ENCODE measurements around the gene SLC35F6. TPM values are rescaled to one million over a fixed set of nuclear protein-coding genes. Genes with fewer than 3 reads are reported as not detected.
"Not testable (repeated sequence)": the region's sequence is repeated elsewhere in the genome, so short reads cannot be mapped to it uniquely, and the experiment has no call there.

SLC35F6 gene
- total RNA-seq, 1 donor, result 14.3 TPM

GRCh38 chr2:26778507-26778906, 14.4 kb downstream of the SLC35F6 start:
- DNase-seq (ENCODE audit: low read depth in 2 of 3, low spot score in 2 of 3), result no peak

- DNase-seq (ENCODE audit: low read depth in 2 of 3, low spot score in 2 of 3), result no peak
These were observed 16.2 kb downstream of the SLC35F6 start for GRCh38 chr2:26780203-26780760.

DNA sequence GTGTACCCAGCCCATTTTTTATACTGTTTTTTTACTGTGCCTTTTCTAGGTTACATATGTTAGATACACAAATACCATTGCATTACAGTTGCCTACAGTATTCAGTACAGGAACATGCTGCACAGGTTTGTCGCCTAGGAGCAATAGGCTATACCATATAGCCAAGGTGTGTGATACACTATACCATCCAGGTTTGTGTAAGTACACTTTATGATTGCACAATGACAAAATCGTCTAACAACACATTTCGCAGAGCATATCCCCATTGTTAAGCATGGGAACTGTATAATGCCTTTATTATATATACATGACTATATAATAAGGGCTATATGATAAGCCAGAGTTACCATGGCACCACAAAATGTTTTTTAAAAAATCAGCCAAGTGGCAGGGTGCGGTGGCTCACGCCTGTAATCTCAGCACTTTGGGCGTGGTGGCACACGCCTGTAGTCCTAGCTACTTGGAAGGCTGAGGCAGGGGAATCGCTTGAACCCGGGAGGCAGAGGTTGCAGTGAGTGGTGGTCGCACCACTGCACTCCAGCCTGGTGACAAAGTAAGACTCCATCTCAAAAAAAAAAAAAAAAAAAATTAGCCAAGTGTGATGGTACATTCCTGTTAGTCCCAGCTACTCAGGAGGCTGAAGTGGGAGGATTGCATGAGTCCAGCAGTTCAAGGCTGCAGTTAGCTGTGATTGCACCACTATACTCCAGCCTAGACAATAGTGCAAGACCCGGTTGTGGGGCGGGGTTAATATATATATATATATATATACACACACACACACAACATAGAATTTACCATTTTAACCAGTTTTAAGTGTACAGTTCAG, 19.0 kb downstream of the SLC35F6 start:
- no peak for DNase-seq (ENCODE audit: low read depth in 2 of 3, low spot score in 2 of 3)

- DNase-seq (ENCODE audit: low read depth in 2 of 3, low spot score in 2 of 3), result no peak
These were observed 20.6 kb downstream of the SLC35F6 start for GRCh38 chr2:26784570-26785234.

DNA sequence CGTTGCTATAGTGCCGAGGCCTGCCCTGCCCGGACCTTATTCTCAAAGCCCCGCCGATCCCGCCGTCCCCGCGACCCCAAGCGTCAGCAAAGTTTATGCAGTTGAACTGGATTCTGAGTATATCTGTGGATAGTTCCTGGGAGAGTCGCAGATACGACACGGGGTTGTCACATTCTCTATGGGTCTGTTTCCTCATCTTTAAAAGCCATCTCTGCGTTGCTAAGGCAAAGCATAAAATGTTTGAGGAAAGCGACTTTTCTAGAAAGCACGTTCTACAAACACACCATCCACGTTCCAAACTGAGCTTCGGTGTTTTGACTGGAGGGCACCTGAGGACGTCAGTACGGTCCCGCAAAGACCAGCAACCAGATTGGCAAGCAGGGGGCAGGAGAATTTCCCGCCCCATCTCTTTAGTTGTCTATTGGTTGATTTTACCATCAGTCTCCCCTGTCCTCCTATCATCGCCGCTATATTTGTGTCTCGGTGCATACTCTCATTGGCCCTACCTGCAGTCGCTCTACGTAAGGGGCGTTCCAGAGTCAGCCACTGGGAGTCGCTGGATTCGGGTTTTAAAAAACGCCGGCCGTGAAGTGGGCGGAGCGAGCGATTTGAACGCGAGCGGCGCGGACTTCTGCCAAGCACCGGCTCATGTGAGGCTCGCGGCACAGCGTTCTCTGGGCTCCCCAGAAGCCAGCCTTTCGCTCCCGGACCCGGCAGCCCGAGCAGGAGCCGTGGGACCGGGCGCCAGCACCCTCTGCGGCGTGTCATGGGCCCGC, 21.5 kb downstream of the SLC35F6 start, which contains the start of gene CENPA:
TSS of gene CENPA (plus strand) at position 626 of the 776 bp plus-strand sequence. CDS start at position 767, 141 bp downstream.
- peak; percentile 87 to 100 (median 98) for DNase-seq (ENCODE audit: low read depth in 2 of 3, low spot score in 2 of 3)

GRCh38 chr2:26786207-26787028, 22.3 kb downstream of the SLC35F6 start:
- no peak for DNase-seq (ENCODE audit: low read depth in 2 of 3, low spot score in 2 of 3)

DNA sequence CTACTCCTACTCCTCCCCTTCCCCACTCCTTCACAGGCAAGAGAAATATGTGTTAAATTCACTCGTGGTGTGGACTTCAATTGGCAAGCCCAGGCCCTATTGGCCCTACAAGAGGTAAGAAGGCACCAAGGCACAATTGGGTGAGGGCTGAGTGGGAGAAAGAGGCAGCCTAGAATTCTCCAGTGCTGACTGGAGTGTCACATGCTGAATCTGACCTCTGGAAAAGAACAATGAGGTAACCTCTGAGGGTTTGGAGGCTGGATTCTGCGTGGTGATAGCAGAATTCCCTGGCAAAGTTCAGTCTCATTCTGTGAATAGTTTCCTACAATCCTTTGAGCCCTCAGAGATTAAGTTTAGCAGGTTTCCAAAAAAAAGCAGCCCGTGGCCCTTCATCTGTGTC, 28.6 kb downstream of the SLC35F6 start:
- DNase-seq (ENCODE audit: low read depth in 2 of 3, low spot score in 2 of 3), result no peak

DNA sequence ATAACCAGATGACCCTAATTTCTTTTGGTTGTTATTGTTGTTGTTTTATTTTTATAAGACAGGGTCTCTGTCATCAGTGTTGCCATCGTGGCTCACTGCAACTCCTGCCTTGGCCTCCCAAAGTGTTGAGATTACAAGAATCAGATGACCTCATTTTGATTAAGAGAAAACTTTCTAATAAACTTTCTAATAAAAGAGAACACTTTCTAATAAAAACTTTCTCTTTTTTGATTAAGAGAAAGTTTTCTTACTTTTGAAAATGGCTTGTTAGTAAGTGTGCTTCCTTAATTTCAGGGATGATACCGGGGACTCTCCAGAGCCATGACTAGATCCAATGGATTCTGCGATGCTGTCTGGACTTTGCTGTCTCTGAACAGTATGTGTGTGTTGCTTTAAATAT, 29.4 kb downstream of the SLC35F6 start:
- no peak for DNase-seq (ENCODE audit: low read depth in 2 of 3, low spot score in 2 of 3)

DNA sequence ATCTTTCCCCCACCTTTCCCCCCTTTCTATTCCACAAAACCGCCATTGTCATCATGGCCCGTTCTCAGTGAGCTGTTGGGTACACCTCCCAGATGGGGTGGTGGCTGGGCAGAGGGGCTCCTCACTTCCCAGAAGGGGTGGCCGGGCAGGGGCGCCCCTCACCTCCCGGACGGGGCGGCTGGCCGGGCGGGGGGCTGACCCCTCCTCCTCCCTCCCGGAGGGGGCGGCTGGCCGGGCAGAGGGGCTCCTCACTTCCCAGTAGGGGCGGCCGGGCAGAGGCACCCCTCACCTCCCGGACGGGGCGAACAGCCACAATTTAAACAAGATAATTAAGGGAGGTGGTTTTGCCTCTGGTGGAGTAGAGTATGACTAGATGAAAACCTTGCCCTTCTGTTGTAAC, 31.1 kb downstream of the SLC35F6 start:
- not testable (repeated sequence) for DNase-seq (ENCODE audit: low read depth in 2 of 3, low spot score in 2 of 3)

DNA sequence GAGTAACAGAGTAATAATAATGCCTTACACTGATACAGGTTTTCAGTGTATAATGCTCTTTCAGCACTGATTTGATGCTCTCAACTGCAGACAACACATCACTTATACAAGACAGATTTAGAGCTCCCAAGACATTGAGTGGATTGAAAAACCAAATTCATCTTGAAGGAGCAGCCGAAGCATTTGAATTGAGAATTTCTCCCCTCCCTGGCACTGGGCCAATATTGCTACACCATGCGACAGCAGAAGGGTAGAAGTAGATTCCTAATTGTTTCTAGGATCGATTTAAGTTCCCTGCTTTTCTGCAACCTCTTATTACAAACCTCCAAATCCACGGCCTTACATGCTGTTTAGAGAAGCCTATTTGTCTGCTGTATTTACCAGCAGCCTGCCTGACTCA, 37.2 kb downstream of the SLC35F6 start:
- DNase-seq (ENCODE audit: low read depth in 2 of 3, low spot score in 2 of 3), result no peak

DNA sequence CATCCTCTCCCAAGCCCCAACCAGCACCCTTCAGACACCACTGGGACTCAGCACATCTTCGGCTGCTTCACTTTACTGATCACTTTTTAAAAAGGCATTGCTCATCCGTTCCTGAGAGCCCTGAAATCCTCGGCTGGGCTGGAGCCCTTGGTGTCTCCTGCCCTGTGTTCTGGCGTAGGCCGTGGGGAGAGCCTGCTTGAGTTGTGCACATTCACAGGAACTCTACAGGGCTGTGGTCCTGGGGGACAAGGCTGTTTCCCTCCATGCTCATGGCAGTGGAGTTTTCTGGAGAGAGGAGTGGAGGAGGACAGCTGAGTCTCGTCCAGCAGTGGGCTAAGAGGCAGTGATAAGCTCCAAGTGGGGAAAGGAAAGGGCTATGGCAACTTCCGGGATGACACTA, 37.7 kb downstream of the SLC35F6 start:
- DNase-seq (ENCODE audit: low read depth in 2 of 3, low spot score in 2 of 3), result no peak

- no peak for DNase-seq (ENCODE audit: low read depth in 2 of 3, low spot score in 2 of 3)
These were observed 41.2 kb downstream of the SLC35F6 start for GRCh38 chr2:26805241-26805676.

DNA sequence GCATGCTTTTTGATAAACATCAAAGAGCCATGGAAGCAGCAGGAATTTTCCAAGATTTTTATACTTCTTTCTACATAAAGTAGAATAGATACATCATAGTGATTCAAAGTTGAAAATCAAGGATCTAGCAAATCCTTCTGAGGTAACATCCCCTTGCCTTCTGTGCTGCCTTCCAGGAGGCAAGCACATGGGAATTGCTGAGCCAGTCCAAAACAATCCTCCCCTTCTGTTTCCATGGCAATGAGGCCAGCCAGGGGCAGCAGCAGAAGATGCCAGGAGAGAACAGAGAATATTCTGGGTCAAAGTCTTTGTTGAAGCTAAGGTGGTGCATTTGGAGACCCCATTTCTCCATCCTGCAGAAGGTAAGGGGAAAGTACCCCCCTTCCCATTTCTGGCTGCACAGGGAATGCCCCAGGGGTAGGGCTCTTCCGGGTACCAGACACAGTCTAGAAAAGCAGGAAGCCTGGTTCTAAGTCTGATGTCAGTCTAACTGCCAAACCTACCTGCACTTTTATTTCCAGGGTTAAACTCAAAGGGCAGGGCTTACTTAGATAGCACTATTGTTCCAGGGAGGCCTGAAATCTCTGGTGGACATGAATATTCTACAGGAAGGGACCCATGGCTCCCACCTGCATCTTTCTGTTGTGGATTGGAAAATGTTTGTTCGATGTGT, 43.8 kb downstream of the SLC35F6 start:
- DNase-seq (ENCODE audit: low read depth in 2 of 3, low spot score in 2 of 3), result no peak

GRCh38 chr2:26809211-26809610, 45.1 kb downstream of the SLC35F6 start:
- DNase-seq (ENCODE audit: low read depth in 2 of 3, low spot score in 2 of 3), result no peak

DNA sequence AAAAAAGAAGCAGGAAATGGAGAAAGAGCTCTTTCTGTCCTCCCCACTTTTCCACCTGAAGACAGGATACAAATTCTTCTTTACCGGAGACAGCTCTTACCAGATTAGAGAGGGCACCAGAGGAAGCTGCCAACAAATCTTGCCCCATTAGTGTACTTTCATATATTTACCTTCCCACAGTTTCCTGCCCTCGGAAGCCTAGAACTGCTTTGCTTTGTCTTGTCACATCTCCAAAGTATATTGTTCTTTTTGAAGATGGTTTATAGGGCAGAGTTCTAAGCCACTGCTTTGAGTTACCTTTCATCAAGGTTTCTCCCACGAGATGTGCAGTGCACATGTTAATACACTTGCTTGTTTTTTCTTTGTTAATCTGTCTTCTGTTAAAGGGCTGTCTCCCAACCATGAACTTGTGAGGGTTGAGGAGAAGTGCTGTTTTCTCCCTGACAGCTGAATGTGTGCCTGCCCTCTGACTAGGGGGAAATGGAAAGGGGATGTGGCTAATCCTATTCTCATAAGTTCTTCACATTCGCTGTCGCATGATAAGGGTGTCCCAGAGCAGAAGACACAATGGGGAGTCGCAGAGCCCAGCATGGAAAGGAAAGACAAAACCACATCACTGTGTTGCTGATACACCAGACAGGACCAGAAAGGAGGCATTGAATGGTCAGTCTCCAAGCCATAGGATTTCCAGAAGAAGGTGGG, 45.9 kb downstream of the SLC35F6 start:
- peak in 2 of 3 donors; percentile 24 to 63 for DNase-seq (ENCODE audit: low read depth in 2 of 3, low spot score in 2 of 3)

GRCh38 chr2:26811261-26811660, 47.2 kb downstream of the SLC35F6 start:
- no peak for DNase-seq (ENCODE audit: low read depth in 2 of 3, low spot score in 2 of 3)

DNA sequence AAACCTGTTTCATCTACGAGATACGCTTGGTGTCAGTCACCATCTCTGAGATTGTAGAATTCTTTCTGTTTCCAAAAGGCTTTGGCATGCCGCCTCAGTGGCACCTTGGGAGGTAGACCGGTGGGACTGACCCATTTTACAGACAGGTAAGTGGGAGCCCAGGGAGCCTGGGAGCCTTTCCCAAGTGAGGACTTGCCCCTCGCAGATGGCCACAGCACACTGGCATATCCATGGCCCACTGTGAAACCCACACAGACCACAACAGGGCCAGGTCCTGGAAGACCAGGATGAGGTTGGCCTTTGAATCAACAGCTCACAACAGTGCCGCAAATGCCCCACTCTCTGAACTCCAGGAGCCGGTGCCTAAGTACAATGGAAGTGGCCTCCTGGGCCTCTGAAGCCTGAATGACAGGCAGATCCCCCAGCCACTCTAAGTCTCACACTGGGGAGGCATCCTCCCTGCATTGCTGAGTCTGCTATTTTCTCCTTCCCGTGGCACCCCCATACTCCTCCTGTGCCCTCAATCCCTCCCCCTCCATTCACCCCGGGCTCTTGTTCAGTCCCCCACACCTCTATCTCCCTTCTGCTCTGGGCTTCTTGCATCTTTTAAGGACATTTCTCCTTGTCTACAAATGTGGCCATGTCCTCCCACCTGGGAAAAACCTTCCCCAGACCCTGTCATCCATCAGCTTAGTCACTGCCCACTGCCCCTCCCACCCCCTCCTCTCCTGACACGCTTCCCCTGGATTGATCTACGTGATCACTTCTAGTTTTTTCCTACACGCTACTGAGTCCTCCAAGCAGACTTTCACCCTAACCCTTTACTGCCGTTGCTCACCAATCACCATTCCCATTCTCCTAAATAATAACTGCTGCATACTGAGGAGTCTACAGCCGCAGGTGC, 48.0 kb downstream of the SLC35F6 start:
- DNase-seq (ENCODE audit: low read depth in 2 of 3, low spot score in 2 of 3), result no peak

GRCh38 chr2:26812731-26813130, 48.6 kb downstream of the SLC35F6 start:
- no peak for DNase-seq (ENCODE audit: low read depth in 2 of 3, low spot score in 2 of 3)
